IPS DF 6.9 (cell line): ENCODE data around the gene CD4.
A peak's percentile ranks its signal among the peaks of the same experiment; 100 is the strongest.

Experiments used
- DNase-seq: peaks from one replicate; pipeline ENCODE4 v3.0.0-alpha.2; 2013; ENCODE audit warnings: low read depth, low spot score
- H3K27ac ChIP-seq: one replicate; pipeline ENCODE4 v1.5.1; 2013; ENCODE audit warnings: low read length, control low read depth
- H3K27me3 ChIP-seq: 2 replicates; pipeline ENCODE4 v1.6.1; 2013; ENCODE audit warnings: mild to moderate bottlenecking, low read length; ENCODE audit not compliant: control insufficient read depth, insufficient read depth
- H3K36me3 ChIP-seq: 2 replicates; pipeline ENCODE4 v1.6.1; 2013; ENCODE audit warnings: low read length; ENCODE audit not compliant: control insufficient read depth, insufficient read depth
- H3K4me1 ChIP-seq: 2 replicates; pipeline ENCODE4 v1.6.1; 2013; ENCODE audit warnings: low read length; ENCODE audit not compliant: control insufficient read depth, insufficient read depth
- H3K4me3 ChIP-seq: 2 replicates; pipeline ENCODE4 v1.5.1; 2013; ENCODE audit warnings: mild to moderate bottlenecking, low read length
- H3K9me3 ChIP-seq: 2 replicates; pipeline ENCODE4 v1.6.1; 2013; ENCODE audit warnings: low read length, inconsistent platforms; ENCODE audit not compliant: control insufficient read depth, insufficient read depth
- WGBS: extraction: QIAGEN DNeasy Blood & Tissue Kit; methylation state at CpG from one replicate; pipeline ENCODE4 v1.1.7; 2013; ENCODE audit warnings: mixed read lengths, missing lambda C conversion rate; ENCODE audit not compliant: insufficient read length, insufficient coverage; 5-methylcytosine and 5-hydroxymethylcytosine counted together

The CD4 gene

DNA sequence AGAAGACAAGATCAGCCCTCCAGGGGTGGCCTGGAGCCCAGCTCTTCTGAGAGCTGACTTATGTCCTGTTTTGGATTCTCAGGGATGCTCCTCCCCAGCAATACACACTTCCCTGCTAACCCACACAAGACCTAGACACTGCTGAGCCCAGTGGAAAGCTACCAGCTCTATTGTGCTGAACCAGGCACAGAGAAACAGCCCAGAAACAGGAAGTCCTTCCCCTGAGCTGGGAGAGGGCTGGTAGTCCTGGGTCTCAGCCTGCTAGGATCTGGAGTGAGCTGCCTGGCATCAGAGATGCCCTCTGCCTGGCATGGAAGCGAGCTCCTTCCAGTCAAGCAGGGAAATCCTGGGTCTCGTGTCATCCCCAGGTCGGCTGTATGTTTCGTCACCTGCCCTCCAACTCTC, 18.2 kb upstream of the CD4 start:
- no CpG with 5 or more reads among the region's 4 CpGs for WGBS
- Histone ChIP-seq H3K27ac (no peak overlapping the region), H3K4me3 (no peak overlapping the region), H3K27me3 (peaks cover 2% of the 10 kb centered on the region; the same call in 1 of the 2 replicates), H3K4me1 (peaks cover 12% of the 10 kb centered on the region), H3K9me3 (no peaks in the 10 kb centered on the region), H3K36me3 (peaks cover 11% of the 10 kb centered on the region)
- no peak for DNase-seq

DNA sequence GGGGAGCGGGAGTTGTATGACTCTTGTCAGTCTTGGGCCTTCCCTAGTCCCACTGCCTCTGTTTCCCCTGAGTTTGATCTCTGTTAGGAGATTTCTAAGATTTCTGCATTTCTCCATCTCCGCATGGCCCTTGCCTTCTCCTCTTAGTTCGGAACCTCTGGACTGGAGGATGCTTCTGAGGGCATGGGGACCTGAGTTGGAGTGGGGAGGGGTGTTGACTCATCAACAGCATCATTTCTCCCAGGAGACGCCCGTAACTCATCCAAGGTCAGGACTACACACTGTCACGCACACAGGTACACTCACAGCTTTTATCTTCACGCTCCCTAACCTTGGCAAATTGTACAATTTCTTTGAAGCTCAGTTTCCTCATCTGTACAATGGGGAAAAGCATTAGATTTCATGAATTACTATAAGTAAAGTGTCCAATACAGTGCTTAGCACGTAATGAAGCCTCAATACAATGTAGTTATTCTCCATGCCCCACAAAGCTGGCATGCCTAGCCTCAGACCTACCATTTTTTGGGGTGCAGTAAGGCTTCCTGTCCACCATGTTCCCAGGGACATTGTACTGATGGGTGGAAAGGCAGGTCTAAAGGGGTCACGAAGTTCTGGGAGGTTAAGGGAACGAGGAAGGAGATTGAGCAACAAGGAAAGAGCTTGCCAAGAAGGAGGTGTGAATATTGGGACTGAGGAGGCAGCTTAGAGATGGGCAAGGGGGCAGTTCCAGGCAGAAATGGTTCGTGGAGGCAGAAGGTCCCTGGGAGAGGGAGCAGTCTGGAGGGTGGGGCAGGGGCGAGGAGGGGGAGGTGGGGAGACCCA, 17.6 kb upstream of the CD4 start:
- H3K4me3 ChIP-seq = no peak overlapping the region
- H3K9me3 ChIP-seq = no peaks in the 10 kb centered on the region
- H3K27ac ChIP-seq = no peak overlapping the region
- no CpG with 5 or more reads among the region's 12 CpGs for WGBS
- DNase-seq = no peak
- peaks cover 2% of the 10 kb centered on the region; the same call in 1 of the 2 replicates for H3K27me3 ChIP-seq
- peaks cover 11% of the 10 kb centered on the region for H3K36me3 ChIP-seq
- H3K4me1 ChIP-seq = peaks cover 12% of the 10 kb centered on the region

DNA sequence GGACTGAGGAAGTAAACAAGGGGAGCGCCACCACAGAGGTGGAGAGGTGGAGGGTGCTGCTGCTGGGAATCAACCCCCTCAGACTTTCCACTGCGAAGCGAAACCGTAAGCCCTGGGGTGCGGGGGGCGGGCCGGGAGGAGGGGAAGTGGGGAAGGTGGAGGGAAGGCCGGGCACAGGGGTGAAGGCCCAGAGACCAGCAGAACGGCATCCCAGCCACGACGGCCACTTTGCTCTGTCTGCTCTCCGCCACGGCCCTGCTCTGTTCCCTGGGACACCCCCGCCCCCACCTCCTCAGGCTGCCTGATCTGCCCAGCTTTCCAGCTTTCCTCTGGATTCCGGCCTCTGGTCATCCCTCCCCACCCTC, 17.0 kb upstream of the CD4 start, which contains the start of gene LAG3:
Gene LAG3 (plus strand): TSS at position 190 of the 365 bp plus-strand sequence. CDS start 333 bp downstream, outside the sequence.
- Histone ChIP-seq H3K4me3 (peak within 1 kb of the TSS; percentile 31; the same call in 1 of the 2 replicates), H3K27ac (no peak within 1 kb of the TSS), H3K4me1 (peaks cover 12% of the 10 kb centered on the region), H3K9me3 (no peaks in the 10 kb centered on the region), H3K27me3 (peaks cover 2% of the 10 kb centered on the region; the same call in 1 of the 2 replicates), H3K36me3 (peaks cover 11% of the 10 kb centered on the region)
- DNase-seq = no peak
- no CpG with 5 or more reads among the region's 15 CpGs for WGBS

DNA sequence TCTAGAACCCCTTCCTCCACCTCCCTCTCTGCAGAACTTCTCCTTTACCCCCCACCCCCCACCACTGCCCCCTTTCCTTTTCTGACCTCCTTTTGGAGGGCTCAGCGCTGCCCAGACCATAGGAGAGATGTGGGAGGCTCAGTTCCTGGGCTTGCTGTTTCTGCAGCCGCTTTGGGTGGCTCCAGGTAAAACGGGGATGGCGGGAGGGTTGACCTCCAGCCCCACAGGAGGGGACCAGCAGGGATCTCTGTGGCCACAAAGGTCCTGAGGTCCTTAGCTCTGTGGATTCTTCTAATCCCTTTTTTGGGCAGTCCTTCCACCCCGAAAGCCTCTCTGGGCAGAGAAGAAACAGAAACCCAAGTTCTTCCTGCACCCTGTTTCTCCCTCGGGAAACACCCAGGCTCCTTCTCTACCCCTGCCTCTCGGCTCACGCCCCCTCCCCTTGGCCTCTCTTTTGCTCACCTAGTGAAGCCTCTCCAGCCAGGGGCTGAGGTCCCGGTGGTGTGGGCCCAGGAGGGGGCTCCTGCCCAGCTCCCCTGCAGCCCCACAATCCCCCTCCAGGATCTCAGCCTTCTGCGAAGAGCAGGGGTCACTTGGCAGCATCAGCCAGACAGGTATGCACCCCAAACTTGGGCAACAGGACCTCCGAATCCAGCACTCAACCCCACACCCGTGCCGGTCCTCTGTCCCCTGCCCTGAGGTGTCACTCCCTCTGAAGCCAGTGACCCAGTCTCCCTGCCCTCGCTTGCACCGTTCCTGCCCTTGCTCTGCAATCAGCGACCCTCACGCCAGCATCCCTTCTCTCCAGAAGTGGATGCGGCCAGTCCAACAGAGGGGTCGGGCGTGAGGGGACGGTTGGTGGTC, 16.4 kb upstream of the CD4 start:
- H3K36me3 ChIP-seq = peaks cover 11% of the 10 kb centered on the region
- H3K27me3 ChIP-seq = peaks cover 3% of the 10 kb centered on the region; the same call in 1 of the 2 replicates
- H3K9me3 ChIP-seq = no peaks in the 10 kb centered on the region
- H3K27ac ChIP-seq = no peak overlapping the region
- H3K4me3 ChIP-seq = peak overlapping the region; percentile 31; the same call in 1 of the 2 replicates
- WGBS = no CpG with 5 or more reads among the region's 21 CpGs
- peaks cover 12% of the 10 kb centered on the region for H3K4me1 ChIP-seq
- DNase-seq = no peak

DNA sequence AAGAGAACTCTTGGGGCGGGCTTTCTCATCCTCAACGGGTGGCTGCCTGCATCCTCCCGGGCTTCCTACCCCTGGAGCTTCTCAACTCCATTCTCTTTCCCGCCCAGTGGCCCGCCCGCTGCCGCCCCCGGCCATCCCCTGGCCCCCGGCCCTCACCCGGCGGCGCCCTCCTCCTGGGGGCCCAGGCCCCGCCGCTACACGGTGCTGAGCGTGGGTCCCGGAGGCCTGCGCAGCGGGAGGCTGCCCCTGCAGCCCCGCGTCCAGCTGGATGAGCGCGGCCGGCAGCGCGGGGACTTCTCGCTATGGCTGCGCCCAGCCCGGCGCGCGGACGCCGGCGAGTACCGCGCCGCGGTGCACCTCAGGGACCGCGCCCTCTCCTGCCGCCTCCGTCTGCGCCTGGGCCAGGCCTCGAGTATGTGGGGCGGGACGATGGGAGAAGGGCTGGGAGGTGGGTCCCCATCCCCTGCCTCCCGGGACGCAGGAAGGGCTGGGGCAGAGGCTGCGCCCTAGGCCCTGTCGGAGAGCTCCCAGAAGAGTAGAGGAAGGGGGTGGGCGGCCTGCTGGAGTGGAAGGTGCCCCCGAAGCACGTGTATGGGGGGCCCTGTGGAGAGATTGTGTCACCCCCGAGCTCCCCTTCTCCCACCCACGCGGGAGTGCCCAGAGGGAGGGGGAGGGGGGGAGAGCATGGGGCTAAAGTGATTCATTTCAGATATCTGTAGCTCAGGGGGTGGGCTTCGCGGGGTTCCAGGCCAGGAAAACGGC, 15.6 kb upstream of the CD4 start:
- Histone ChIP-seq H3K27ac (no peak overlapping the region), H3K36me3 (peaks cover 11% of the 10 kb centered on the region), H3K4me3 (peak overlapping the region; percentile 31; the same call in 1 of the 2 replicates), H3K27me3 (peaks cover 3% of the 10 kb centered on the region; the same call in 1 of the 2 replicates), H3K9me3 (no peaks in the 10 kb centered on the region), H3K4me1 (peaks cover 9% of the 10 kb centered on the region)
- DNase-seq = no peak
- WGBS = no CpG with 5 or more reads among the region's 60 CpGs

DNA sequence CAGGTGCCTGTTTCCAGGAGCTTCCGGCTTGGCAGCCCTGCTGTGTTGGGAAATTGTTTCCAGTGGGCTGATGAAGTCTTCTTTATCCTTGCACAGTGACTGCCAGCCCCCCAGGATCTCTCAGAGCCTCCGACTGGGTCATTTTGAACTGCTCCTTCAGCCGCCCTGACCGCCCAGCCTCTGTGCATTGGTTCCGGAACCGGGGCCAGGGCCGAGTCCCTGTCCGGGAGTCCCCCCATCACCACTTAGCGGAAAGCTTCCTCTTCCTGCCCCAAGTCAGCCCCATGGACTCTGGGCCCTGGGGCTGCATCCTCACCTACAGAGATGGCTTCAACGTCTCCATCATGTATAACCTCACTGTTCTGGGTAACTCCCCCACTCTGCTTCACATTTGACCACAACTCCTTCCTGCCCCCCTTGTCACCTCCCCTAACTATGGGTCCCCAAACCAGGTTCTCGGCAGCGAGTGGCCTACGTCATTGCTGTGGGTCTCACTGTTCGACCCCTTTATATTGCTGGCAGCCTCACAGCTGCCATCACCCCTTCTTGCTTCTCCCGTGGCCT, 14.7 kb upstream of the CD4 start:
- peaks cover 11% of the 10 kb centered on the region for H3K36me3 ChIP-seq
- peaks cover 6% of the 10 kb centered on the region for H3K4me1 ChIP-seq
- WGBS = no CpG with 5 or more reads among the region's 15 CpGs
- no peaks in the 10 kb centered on the region for H3K9me3 ChIP-seq
- H3K4me3 ChIP-seq = no peak overlapping the region
- peaks cover 3% of the 10 kb centered on the region; the same call in 1 of the 2 replicates for H3K27me3 ChIP-seq
- DNase-seq = no peak
- no peak overlapping the region for H3K27ac ChIP-seq

DNA sequence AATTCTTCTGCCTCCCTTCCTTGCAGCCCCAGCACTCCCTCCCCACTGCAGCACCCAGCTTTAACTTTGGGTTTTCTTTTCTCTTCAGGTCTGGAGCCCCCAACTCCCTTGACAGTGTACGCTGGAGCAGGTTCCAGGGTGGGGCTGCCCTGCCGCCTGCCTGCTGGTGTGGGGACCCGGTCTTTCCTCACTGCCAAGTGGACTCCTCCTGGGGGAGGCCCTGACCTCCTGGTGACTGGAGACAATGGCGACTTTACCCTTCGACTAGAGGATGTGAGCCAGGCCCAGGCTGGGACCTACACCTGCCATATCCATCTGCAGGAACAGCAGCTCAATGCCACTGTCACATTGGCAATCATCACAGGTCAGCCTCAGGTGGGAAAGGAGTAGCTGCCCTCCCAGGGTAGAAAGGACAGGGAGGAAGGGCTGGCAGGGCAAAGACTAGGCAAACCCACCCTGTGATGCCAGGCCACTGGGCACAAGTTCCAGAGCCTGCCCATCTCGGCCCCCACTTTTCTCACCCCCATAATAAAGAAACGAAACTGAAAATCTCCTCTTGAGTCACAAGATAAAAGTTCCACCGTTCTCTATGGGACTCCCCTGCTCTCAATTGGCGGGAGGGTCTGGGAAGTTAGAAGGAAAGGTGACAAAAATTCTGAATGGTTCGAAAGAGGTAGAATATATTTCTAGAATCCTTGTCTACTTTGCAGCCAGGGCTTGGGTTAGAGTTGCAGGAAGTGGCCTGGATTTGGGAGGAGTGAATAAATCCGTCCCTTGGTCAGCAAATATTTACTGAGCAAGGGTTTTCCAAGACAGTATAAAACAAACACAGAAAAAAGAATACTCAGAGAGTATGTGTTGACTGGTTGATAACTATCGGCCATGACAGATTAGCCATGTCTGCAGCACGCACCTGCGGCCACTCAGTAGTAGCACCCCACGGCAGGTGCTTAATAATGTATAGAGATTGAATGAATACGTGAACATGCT, 13.8 kb upstream of the CD4 start:
- no peak overlapping the region for H3K4me3 ChIP-seq
- H3K27me3 ChIP-seq = peaks cover 3% of the 10 kb centered on the region; the same call in 1 of the 2 replicates
- peaks cover 4% of the 10 kb centered on the region for H3K4me1 ChIP-seq
- peaks cover 4% of the 10 kb centered on the region; the same call in 1 of the 2 replicates for H3K36me3 ChIP-seq
- DNase-seq = no peak
- no peak overlapping the region for H3K27ac ChIP-seq
- no peaks in the 10 kb centered on the region for H3K9me3 ChIP-seq
- WGBS = no CpG with 5 or more reads among the region's 16 CpGs

DNA sequence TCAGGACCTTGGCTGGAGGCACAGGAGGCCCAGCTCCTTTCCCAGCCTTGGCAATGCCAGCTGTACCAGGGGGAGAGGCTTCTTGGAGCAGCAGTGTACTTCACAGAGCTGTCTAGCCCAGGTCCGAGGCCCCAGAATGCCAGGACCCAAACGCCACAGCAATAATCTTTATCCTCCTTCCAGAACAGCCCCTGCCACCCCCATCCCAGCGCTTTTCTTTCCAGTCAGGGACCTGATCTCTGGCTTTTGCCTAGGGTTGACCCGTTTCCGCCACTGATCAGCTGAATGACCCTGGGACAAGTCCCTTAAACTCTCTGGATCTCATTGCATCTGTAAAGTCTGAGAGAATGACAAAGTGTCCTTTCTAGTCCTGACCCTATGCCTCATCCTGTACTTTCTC, 11.9 kb upstream of the CD4 start:
- H3K4me1 ChIP-seq = peaks cover 2% of the 10 kb centered on the region
- no peak overlapping the region for H3K4me3 ChIP-seq
- no peak for DNase-seq
- no peak overlapping the region for H3K27ac ChIP-seq
- no peaks in the 10 kb centered on the region for H3K36me3 ChIP-seq
- peaks cover 3% of the 10 kb centered on the region; the same call in 1 of the 2 replicates for H3K27me3 ChIP-seq
- H3K9me3 ChIP-seq = no peaks in the 10 kb centered on the region
- WGBS = no CpG with 5 or more reads among the region's 5 CpGs

DNA sequence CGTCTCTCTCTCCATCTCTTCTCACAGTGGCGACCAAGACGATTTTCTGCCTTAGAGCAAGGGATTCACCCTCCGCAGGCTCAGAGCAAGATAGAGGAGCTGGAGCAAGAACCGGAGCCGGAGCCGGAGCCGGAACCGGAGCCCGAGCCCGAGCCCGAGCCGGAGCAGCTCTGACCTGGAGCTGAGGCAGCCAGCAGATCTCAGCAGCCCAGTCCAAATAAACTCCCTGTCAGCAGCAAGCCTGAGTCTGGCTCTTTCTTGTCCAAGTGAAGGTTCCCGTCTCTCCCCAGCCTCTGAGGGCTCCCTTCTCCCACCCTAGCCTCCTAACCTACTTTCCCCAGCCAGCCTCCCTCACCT, 11.1 kb upstream of the CD4 start:
- peaks cover 1% of the 10 kb centered on the region; the same call in 1 of the 2 replicates for H3K4me1 ChIP-seq
- H3K9me3 ChIP-seq = no peaks in the 10 kb centered on the region
- DNase-seq = no peak
- peak overlapping the region; percentile 0; the same call in 1 of the 2 replicates for H3K4me3 ChIP-seq
- peaks cover 1% of the 10 kb centered on the region; the same call in 1 of the 2 replicates for H3K27me3 ChIP-seq
- WGBS = no CpG with 5 or more reads among the region's 14 CpGs
- no peaks in the 10 kb centered on the region for H3K36me3 ChIP-seq
- no peak overlapping the region for H3K27ac ChIP-seq
